ENCODE results near the gene NKTR.

NKTR gene

GRCh38 chr3:42600958-42601675 is 631 bp downstream of the NKTR start:
- Histone ChIP-seq H3K4me1 (ENCODE audit: control insufficient read depth, low read depth, low read length) (peaks cover 4% of the 10 kb centered on the region), H3K27me3 (ENCODE audit: control insufficient read depth, insufficient read depth, low read length) (no peaks in the 10 kb centered on the region), H3K36me3 (ENCODE audit: control insufficient read depth, low read depth, low read length) (peaks cover 7% of the 10 kb centered on the region), H3K4me3 (ENCODE audit: low read length) (peak overlapping the region; percentile 90), H3K27ac (ENCODE audit: low read length) (peak overlapping the region; percentile 82), H3K9ac (ENCODE audit: low read length) (peak overlapping the region; percentile 83), H3K9me3 (ENCODE audit: control insufficient read depth, low read depth, low read length) (no peaks in the 10 kb centered on the region)

- H3K27me3 ChIP-seq (ENCODE audit: control insufficient read depth, insufficient read depth, low read length), result no peaks in the 10 kb centered on the region
- H3K9me3 ChIP-seq (ENCODE audit: control insufficient read depth, low read depth, low read length), result no peaks in the 10 kb centered on the region
- H3K27ac ChIP-seq (ENCODE audit: low read length), result no peak overlapping the region
- peaks cover 4% of the 10 kb centered on the region for H3K4me1 ChIP-seq (ENCODE audit: control insufficient read depth, low read depth, low read length)
- H3K9ac ChIP-seq (ENCODE audit: low read length), result peak overlapping the region; percentile 83
- peak overlapping the region; percentile 90 for H3K4me3 ChIP-seq (ENCODE audit: low read length)
- peaks cover 11% of the 10 kb centered on the region for H3K36me3 ChIP-seq (ENCODE audit: control insufficient read depth, low read depth, low read length)
Observed at GRCh38 chr3:42601896-42602581, 1.6 kb downstream of the NKTR start.

GRCh38 chr3:42602961-42603360 is 2.5 kb downstream of the NKTR start:
- H3K4me1 ChIP-seq (ENCODE audit: control insufficient read depth, low read depth, low read length), result peaks cover 4% of the 10 kb centered on the region
- H3K9me3 ChIP-seq (ENCODE audit: control insufficient read depth, low read depth, low read length), result no peaks in the 10 kb centered on the region
- H3K9ac ChIP-seq (ENCODE audit: low read length), result no peak overlapping the region
- H3K27me3 ChIP-seq (ENCODE audit: control insufficient read depth, insufficient read depth, low read length), result no peaks in the 10 kb centered on the region
- H3K4me3 ChIP-seq (ENCODE audit: low read length), result no peak overlapping the region
- H3K27ac ChIP-seq (ENCODE audit: low read length), result no peak overlapping the region
- H3K36me3 ChIP-seq (ENCODE audit: control insufficient read depth, low read depth, low read length), result peaks cover 13% of the 10 kb centered on the region

- no peaks in the 10 kb centered on the region for H3K4me1 ChIP-seq (ENCODE audit: control insufficient read depth, low read depth, low read length)
Observed at GRCh38 chr3:42605546-42606173, 5.2 kb downstream of the NKTR start.

GRCh38 chr3:42608581-42608980 is 8.1 kb downstream of the NKTR start:
- H3K27ac ChIP-seq (ENCODE audit: low read length), result no peak overlapping the region
- no peaks in the 10 kb centered on the region for H3K27me3 ChIP-seq (ENCODE audit: control insufficient read depth, insufficient read depth, low read length)
- no peak overlapping the region for H3K4me3 ChIP-seq (ENCODE audit: low read length)
- H3K4me1 ChIP-seq (ENCODE audit: control insufficient read depth, low read depth, low read length), result no peaks in the 10 kb centered on the region
- no peaks in the 10 kb centered on the region for H3K9me3 ChIP-seq (ENCODE audit: control insufficient read depth, low read depth, low read length)
- no peak overlapping the region for H3K9ac ChIP-seq (ENCODE audit: low read length)
- peaks cover 24% of the 10 kb centered on the region for H3K36me3 ChIP-seq (ENCODE audit: control insufficient read depth, low read depth, low read length)

More at GRCh38 chr3:42605546-42606173, 5.2 kb downstream of the NKTR start:
- H3K9ac ChIP-seq (ENCODE audit: low read length), result no peak overlapping the region
- H3K36me3 ChIP-seq (ENCODE audit: control insufficient read depth, low read depth, low read length), result peaks cover 19% of the 10 kb centered on the region
- H3K4me3 ChIP-seq (ENCODE audit: low read length), result no peak overlapping the region
- H3K9me3 ChIP-seq (ENCODE audit: control insufficient read depth, low read depth, low read length), result no peaks in the 10 kb centered on the region
- H3K27ac ChIP-seq (ENCODE audit: low read length), result no peak overlapping the region
- H3K27me3 ChIP-seq (ENCODE audit: control insufficient read depth, insufficient read depth, low read length), result no peaks in the 10 kb centered on the region

- no peak overlapping the region for H3K9ac ChIP-seq (ENCODE audit: low read length)
Observed at GRCh38 chr3:42610976-42611375, 10.5 kb downstream of the NKTR start.

GRCh38 chr3:42612217-42612616 is 11.7 kb downstream of the NKTR start:
- peaks cover 17% of the 10 kb centered on the region for H3K36me3 ChIP-seq (ENCODE audit: control insufficient read depth, low read depth, low read length)

More at GRCh38 chr3:42610976-42611375, 10.5 kb downstream of the NKTR start:
- Histone ChIP-seq H3K27ac (ENCODE audit: low read length) (no peak overlapping the region), H3K36me3 (ENCODE audit: control insufficient read depth, low read depth, low read length) (peaks cover 21% of the 10 kb centered on the region), H3K27me3 (ENCODE audit: control insufficient read depth, insufficient read depth, low read length) (no peaks in the 10 kb centered on the region), H3K9me3 (ENCODE audit: control insufficient read depth, low read depth, low read length) (no peaks in the 10 kb centered on the region), H3K4me3 (ENCODE audit: low read length) (no peak overlapping the region), H3K4me1 (ENCODE audit: control insufficient read depth, low read depth, low read length) (no peaks in the 10 kb centered on the region)

GRCh38 chr3:42612928-42613327 is 12.4 kb downstream of the NKTR start:
- Histone ChIP-seq H3K4me1 (ENCODE audit: control insufficient read depth, low read depth, low read length) (no peaks in the 10 kb centered on the region), H3K36me3 (ENCODE audit: control insufficient read depth, low read depth, low read length) (peaks cover 17% of the 10 kb centered on the region), H3K27ac (ENCODE audit: low read length) (no peak overlapping the region), H3K9ac (ENCODE audit: low read length) (no peak overlapping the region), H3K9me3 (ENCODE audit: control insufficient read depth, low read depth, low read length) (no peaks in the 10 kb centered on the region), H3K4me3 (ENCODE audit: low read length) (no peak overlapping the region), H3K27me3 (ENCODE audit: control insufficient read depth, insufficient read depth, low read length) (no peaks in the 10 kb centered on the region)

More at GRCh38 chr3:42612217-42612616, 11.7 kb downstream of the NKTR start:
- Histone ChIP-seq H3K9me3 (ENCODE audit: control insufficient read depth, low read depth, low read length) (no peaks in the 10 kb centered on the region), H3K27ac (ENCODE audit: low read length) (no peak overlapping the region), H3K4me3 (ENCODE audit: low read length) (no peak overlapping the region), H3K4me1 (ENCODE audit: control insufficient read depth, low read depth, low read length) (no peaks in the 10 kb centered on the region), H3K27me3 (ENCODE audit: control insufficient read depth, insufficient read depth, low read length) (no peaks in the 10 kb centered on the region), H3K9ac (ENCODE audit: low read length) (no peak overlapping the region)

- Histone ChIP-seq H3K27ac (ENCODE audit: low read length) (no peak overlapping the region), H3K27me3 (ENCODE audit: control insufficient read depth, insufficient read depth, low read length) (no peaks in the 10 kb centered on the region)
Observed at GRCh38 chr3:42613462-42613861, 13.0 kb downstream of the NKTR start.

GRCh38 chr3:42631620-42632019 is 31.1 kb downstream of the NKTR start:
- no peak overlapping the region for H3K27ac ChIP-seq (ENCODE audit: low read length)
- H3K4me1 ChIP-seq (ENCODE audit: control insufficient read depth, low read depth, low read length), result peaks cover 19% of the 10 kb centered on the region
- H3K27me3 ChIP-seq (ENCODE audit: control insufficient read depth, insufficient read depth, low read length), result no peaks in the 10 kb centered on the region
- no peak overlapping the region for H3K4me3 ChIP-seq (ENCODE audit: low read length)
- no peaks in the 10 kb centered on the region for H3K9me3 ChIP-seq (ENCODE audit: control insufficient read depth, low read depth, low read length)
- no peak overlapping the region for H3K9ac ChIP-seq (ENCODE audit: low read length)
- peaks cover 71% of the 10 kb centered on the region for H3K36me3 ChIP-seq (ENCODE audit: control insufficient read depth, low read depth, low read length)

More at GRCh38 chr3:42613462-42613861, 13.0 kb downstream of the NKTR start:
- H3K36me3 ChIP-seq (ENCODE audit: control insufficient read depth, low read depth, low read length), result peaks cover 15% of the 10 kb centered on the region
- H3K4me3 ChIP-seq (ENCODE audit: low read length), result no peak overlapping the region
- H3K9me3 ChIP-seq (ENCODE audit: control insufficient read depth, low read depth, low read length), result no peaks in the 10 kb centered on the region
- no peak overlapping the region for H3K9ac ChIP-seq (ENCODE audit: low read length)
- H3K4me1 ChIP-seq (ENCODE audit: control insufficient read depth, low read depth, low read length), result no peaks in the 10 kb centered on the region

GRCh38 chr3:42632146-42632545 is 31.7 kb downstream of the NKTR start:
- H3K4me1 ChIP-seq (ENCODE audit: control insufficient read depth, low read depth, low read length), result peaks cover 19% of the 10 kb centered on the region
- H3K4me3 ChIP-seq (ENCODE audit: low read length), result no peak overlapping the region
- H3K9ac ChIP-seq (ENCODE audit: low read length), result peak overlapping the region; percentile 13
- no peak overlapping the region for H3K27ac ChIP-seq (ENCODE audit: low read length)
- no peaks in the 10 kb centered on the region for H3K27me3 ChIP-seq (ENCODE audit: control insufficient read depth, insufficient read depth, low read length)
- H3K9me3 ChIP-seq (ENCODE audit: control insufficient read depth, low read depth, low read length), result no peaks in the 10 kb centered on the region
- H3K36me3 ChIP-seq (ENCODE audit: control insufficient read depth, low read depth, low read length), result peaks cover 76% of the 10 kb centered on the region
